ENCODE measurements around the gene NIM1K.
A peak's percentile ranks its signal among the peaks of the same experiment; 100 is the strongest.
"Not testable (repeated sequence)": the region's sequence is repeated elsewhere in the genome, so short reads cannot be mapped to it uniquely, and the experiment has no call there.

NIM1K gene

DNA sequence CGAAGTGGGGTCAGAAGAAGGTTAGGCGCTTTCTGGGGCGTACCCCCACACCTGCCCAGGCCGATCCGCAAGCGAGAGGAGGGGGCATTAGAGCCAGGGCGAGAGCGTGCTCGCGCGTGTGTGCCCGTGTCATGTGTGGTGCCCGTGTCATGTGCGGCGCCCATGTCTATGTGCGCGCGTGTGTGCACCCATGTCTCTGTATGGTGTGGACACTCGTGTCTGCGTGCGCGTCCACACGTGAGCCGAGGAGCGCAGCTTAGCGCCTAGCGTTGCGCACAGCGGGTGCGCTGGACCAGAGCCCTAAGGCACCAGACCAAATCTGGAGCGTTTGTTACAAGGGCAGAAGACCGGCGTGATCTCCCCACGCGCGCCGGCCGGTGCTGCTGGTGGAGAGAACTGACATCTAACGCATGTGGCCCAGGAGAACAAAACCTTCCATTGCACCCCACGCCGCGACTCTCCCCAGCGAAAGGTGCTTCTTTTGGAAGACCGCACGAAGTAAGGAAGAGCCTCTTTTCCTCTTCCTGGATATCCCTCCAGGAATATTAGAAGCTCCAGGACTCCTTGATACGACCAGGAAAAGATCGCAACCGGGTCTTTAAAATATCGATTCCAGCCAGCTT, 644 bp downstream of the NIM1K start:
- TF ChIP-seq TAF1 (IDR thresholded peaks at IDR 0.05; ENCODE audit: borderline replicate concordance, low read depth, low read length) (no peak), POLR2A (IDR thresholded peaks at IDR 0.05; ENCODE audit: low read depth, low read length) (no peak), POLR2AphosphoS5 (IDR thresholded peaks at IDR 0.05; ENCODE audit: low read depth, low read length) (no peak)
- no peak for FAIRE-seq
- DNase-seq (ENCODE audit: insufficient read length), result no peak

GRCh38 chr5:43193181-43193893, 1.3 kb downstream of the NIM1K start:
- FAIRE-seq (peak; percentile 70), DNase-seq (ENCODE audit: insufficient read length) (peak; percentile 29)
- TF ChIP-seq POLR2A (IDR thresholded peaks at IDR 0.05; ENCODE audit: low read depth, low read length), result no peak
- no peak for TF ChIP-seq POLR2AphosphoS5 (IDR thresholded peaks at IDR 0.05; ENCODE audit: low read depth, low read length)
- no peak for TF ChIP-seq TAF1 (IDR thresholded peaks at IDR 0.05; ENCODE audit: borderline replicate concordance, low read depth, low read length)

DNA sequence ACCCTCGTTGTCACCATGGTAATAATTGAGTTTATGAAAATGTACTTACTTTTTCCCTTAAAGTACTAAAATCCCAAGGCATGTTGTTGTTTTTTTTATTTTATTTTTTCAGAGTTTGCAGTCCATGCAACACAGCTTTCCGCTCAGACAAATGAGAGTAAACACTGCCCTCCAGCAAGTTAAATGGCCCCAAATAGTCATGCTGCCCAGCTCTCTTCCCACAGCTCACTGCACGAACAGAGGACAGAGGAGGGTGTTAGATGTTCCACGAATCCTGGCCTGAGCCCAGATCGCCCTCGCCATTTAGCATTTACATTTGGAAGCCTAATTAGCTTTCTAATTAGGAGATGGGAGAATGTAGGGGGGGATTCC, 1.9 kb downstream of the NIM1K start:
- DNase-seq (ENCODE audit: insufficient read length) (no peak), FAIRE-seq (no peak)
- no peak for TF ChIP-seq TAF1 (IDR thresholded peaks at IDR 0.05; ENCODE audit: borderline replicate concordance, low read depth, low read length)
- no peak for TF ChIP-seq POLR2AphosphoS5 (IDR thresholded peaks at IDR 0.05; ENCODE audit: low read depth, low read length)
- TF ChIP-seq POLR2A (IDR thresholded peaks at IDR 0.05; ENCODE audit: low read depth, low read length), result no peak

DNA sequence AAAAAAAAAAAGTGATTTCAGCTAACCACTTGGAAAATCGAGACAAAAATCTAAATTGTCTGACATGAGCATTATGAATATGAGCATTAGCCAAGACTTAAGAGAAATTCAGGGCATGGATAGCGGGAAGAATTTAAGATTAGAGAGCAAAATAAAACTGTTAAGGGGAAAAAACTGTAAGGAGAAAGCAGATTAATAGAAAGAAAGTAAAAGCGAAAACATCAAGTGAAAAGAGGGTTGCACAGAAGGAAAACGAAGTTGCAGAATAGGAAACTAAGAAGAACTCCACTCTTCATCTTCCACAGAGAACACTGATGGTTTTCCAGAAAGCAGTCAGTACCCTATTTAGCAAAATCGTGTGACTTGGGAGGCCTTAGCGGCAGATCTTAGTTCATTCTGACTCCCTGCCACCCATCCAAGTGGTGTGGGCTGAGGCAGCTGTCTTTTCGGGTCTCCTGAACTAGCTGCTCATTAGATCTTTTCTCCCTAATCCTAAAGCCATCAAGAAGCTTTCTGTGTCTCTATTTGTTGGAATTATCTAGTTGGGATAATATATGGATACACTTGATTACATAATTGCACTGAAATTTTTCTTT, 3.7 kb downstream of the NIM1K start:
- FAIRE-seq (no peak), DNase-seq (ENCODE audit: insufficient read length) (no peak)
- no peak for TF ChIP-seq POLR2AphosphoS5 (IDR thresholded peaks at IDR 0.05; ENCODE audit: low read depth, low read length)
- TF ChIP-seq TAF1 (IDR thresholded peaks at IDR 0.05; ENCODE audit: borderline replicate concordance, low read depth, low read length), result no peak
- no peak for TF ChIP-seq POLR2A (IDR thresholded peaks at IDR 0.05; ENCODE audit: low read depth, low read length)

DNA sequence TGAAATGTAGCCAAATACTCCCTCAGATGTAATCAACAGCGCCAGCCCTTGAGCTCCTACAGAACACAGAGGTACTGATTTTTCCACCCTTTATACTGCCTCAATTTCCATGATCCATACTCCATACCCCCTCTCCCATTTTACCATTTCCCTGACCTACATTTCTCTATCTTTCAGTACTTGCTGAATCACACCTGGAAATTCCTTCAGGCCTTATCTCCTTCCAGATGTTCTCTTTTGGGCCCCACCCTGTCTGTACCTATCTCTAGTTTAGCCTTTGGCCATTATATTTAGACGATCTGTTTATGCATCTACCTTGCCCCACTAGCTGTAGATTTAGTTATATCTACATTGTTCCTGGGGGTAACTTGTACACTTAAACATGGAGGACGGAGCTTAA, 5.5 kb downstream of the NIM1K start:
- FAIRE-seq (no peak), DNase-seq (ENCODE audit: insufficient read length) (no peak)
- TF ChIP-seq POLR2A (IDR thresholded peaks at IDR 0.05; ENCODE audit: low read depth, low read length) (no peak), TAF1 (IDR thresholded peaks at IDR 0.05; ENCODE audit: borderline replicate concordance, low read depth, low read length) (no peak), POLR2AphosphoS5 (IDR thresholded peaks at IDR 0.05; ENCODE audit: low read depth, low read length) (no peak)

DNA sequence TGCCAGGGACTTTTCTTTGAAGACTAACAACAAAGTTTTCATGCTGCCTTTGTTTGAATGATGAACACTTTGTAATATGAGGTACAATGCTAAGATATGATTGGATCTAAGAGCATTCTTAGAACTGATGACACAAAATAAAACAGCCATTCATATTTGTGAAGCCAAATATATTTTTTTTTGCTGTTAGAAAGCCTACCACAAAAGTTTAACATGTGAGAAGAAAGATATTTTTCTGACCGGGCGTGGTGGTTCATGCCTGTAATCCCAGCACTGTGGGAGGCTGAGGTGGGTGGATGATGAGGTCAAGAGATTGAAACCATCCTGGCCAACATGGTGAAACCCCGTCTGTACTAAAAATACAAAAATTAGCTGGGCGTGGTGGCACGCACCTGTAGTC, 9.4 kb downstream of the NIM1K start:
- DNase-seq (ENCODE audit: insufficient read length); FAIRE-seq: not testable (repeated sequence)

DNA sequence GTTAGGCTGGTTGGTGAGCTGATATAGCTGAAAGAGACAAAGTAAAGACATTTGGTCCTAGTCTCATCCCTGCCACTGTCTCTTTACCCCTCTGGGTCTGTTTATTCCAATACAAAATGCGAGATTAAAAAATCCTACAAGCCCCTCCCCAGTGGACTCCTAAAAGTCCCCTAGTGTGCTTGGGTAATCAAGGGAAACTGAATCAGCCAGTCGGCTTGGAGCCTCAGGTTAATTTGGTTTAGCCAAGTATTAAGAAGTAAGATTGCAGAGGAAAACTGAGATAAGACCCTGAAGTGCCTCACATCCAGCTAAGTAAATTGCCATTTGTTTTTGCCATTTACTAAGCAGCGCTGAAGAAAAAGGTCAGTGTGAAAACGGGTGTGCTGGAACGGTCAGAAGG, 10.4 kb downstream of the NIM1K start:
- FAIRE-seq (no peak), DNase-seq (ENCODE audit: insufficient read length) (no peak)
- no peak for TF ChIP-seq POLR2AphosphoS5 (IDR thresholded peaks at IDR 0.05; ENCODE audit: low read depth, low read length)
- TF ChIP-seq POLR2A (IDR thresholded peaks at IDR 0.05; ENCODE audit: low read depth, low read length), result no peak
- TF ChIP-seq TAF1 (IDR thresholded peaks at IDR 0.05; ENCODE audit: borderline replicate concordance, low read depth, low read length), result no peak

DNA sequence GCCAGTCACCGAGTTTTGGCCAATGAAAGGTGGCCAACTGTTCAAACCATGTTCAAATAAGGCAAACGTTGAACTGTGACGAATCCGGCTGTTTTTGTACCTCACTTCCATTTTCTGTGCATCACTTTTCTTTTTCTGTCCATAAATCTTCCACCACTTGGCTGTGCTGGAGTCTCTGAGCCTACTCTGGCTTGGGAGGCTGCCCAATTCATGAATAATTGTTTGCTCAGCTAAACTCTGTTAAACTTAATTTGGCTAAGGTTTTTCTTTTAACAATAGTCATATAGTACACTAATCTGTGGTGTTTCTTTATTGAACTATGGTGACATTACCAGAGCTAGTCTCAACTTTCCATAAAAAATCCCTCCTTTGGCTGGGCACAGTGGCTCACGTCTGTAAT, 11.3 kb downstream of the NIM1K start:
- no peak for DNase-seq (ENCODE audit: insufficient read length)
- FAIRE-seq, result no peak
- no peak for TF ChIP-seq TAF1 (IDR thresholded peaks at IDR 0.05; ENCODE audit: borderline replicate concordance, low read depth, low read length)
- no peak for TF ChIP-seq POLR2A (IDR thresholded peaks at IDR 0.05; ENCODE audit: low read depth, low read length)
- TF ChIP-seq POLR2AphosphoS5 (IDR thresholded peaks at IDR 0.05; ENCODE audit: low read depth, low read length), result no peak

DNA sequence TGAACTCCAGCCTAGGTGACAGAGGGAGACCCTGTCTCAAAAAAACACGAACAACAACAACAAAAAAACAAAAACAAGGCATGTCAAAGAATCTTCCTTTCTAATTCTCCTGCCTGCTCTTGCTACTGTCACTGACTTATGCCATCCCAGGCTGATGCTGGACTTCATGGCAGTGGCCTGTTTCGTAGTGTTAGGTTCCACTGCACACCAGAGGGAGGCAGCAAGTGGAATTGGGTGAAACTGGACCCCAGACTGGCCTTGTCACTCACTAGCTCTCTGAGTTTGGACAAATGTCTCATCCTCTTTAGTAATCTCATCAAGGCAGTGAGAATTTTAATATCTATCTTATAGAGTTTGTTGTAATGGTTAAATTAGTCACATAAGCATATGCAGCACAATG, 12.9 kb downstream of the NIM1K start:
- DNase-seq (ENCODE audit: insufficient read length) (no peak), FAIRE-seq (no peak)
- no peak for TF ChIP-seq POLR2AphosphoS5 (IDR thresholded peaks at IDR 0.05; ENCODE audit: low read depth, low read length)
- TF ChIP-seq TAF1 (IDR thresholded peaks at IDR 0.05; ENCODE audit: borderline replicate concordance, low read depth, low read length), result no peak
- no peak for TF ChIP-seq POLR2A (IDR thresholded peaks at IDR 0.05; ENCODE audit: low read depth, low read length)

DNA sequence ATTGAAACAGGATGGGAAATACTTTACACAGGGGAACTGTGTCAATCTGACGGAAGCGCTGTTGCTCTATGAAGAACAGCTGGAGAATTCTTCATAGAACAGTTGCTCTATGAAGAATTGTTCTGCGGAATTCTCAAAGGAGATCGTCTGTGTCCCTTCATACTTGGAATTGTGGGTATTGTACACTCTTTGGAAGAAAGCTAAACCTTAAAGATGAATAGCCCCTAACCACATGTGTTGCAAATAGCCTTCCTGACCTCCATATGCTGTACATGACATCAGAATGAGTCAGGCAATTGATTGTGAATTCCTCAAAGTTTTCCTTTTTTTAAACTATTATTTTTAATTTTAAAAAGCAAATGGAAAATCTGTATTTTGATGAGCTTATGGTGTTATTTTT, 15.6 kb downstream of the NIM1K start:
- no peak for DNase-seq (ENCODE audit: insufficient read length)
- FAIRE-seq, result no peak
- TF ChIP-seq TAF1 (IDR thresholded peaks at IDR 0.05; ENCODE audit: borderline replicate concordance, low read depth, low read length) (no peak), POLR2AphosphoS5 (IDR thresholded peaks at IDR 0.05; ENCODE audit: low read depth, low read length) (no peak), POLR2A (IDR thresholded peaks at IDR 0.05; ENCODE audit: low read depth, low read length) (no peak)

GRCh38 chr5:43208658-43209057, 16.6 kb downstream of the NIM1K start:
- TF ChIP-seq POLR2AphosphoS5 (IDR thresholded peaks at IDR 0.05; ENCODE audit: low read depth, low read length) (no peak), POLR2A (IDR thresholded peaks at IDR 0.05; ENCODE audit: low read depth, low read length) (no peak), TAF1 (IDR thresholded peaks at IDR 0.05; ENCODE audit: borderline replicate concordance, low read depth, low read length) (no peak)
- FAIRE-seq, result no peak
- DNase-seq (ENCODE audit: insufficient read length), result no peak

GRCh38 chr5:43209060-43209459, 17.0 kb downstream of the NIM1K start:
- no peak for FAIRE-seq

More at GRCh38 chr5:43209060-43209459, 17.0 kb downstream of the NIM1K start:
- DNase-seq (ENCODE audit: insufficient read length), result no peak
- TF ChIP-seq POLR2A (IDR thresholded peaks at IDR 0.05; ENCODE audit: low read depth, low read length) (no peak), POLR2AphosphoS5 (IDR thresholded peaks at IDR 0.05; ENCODE audit: low read depth, low read length) (no peak), TAF1 (IDR thresholded peaks at IDR 0.05; ENCODE audit: borderline replicate concordance, low read depth, low read length) (no peak)
